HK-2 (cell line): ENCODE measurements around the gene GABRR2.

Experiments used
- DNase-seq: peaks from one replicate; pipeline ENCODE4 v3.0.0-alpha.2; 2018; ENCODE audit not compliant: unreplicated experiment

The GABRR2 gene

DNA sequence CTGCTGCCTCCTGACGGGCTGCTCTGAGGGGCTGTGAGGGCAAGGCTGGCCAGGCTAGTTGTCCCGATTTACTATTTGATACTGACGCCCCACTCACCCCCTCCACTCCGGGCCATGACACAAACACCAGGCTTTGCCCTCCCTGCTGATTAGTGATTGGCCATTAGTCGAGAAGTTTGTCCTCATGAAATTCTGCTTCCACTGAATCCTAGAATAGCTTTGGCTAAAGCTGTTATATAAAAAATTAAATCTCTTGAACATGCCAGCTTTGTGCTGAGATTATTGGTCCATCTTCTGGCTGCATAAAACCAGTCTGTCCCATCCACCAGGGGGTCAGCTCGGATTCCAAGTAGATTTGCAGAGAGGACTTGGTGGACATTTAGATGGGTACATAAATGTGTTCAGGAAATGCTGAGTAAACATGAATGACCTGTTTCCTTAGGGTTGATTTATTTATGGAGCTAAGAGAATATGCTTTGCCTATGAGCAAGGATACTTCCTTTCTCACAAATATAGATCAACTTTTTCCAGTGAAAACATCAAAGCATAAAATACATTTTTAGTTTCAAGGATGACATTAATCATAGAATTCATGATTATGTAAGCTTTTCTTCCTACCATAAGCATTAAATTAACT, at the start of gene GABRR2:
TSS of gene GABRR2 (minus strand) at position 51 of the 637 bp plus-strand sequence. CDS start 134 bp downstream, outside the sequence.
- DNase-seq: no peak

DNA sequence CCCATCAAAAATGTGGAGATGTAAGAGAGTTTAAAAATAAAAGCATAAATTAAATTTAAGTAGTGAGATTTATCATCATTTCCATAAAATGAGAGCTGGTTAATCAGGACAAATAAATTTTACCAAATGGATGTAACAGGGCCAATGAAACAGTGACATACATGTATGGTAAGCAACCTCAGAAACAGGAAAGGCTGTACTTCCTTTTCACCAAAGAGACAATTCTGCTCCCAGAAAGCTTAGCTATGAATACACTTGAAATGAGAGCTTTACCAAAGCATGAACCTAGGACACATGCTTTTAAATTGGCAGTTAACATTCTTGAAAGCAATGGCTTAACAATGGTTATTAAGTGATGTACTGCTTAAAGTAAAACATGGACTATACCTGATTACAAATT, 49.5 kb upstream of the GABRR2 start:
- no peak for DNase-seq

DNA sequence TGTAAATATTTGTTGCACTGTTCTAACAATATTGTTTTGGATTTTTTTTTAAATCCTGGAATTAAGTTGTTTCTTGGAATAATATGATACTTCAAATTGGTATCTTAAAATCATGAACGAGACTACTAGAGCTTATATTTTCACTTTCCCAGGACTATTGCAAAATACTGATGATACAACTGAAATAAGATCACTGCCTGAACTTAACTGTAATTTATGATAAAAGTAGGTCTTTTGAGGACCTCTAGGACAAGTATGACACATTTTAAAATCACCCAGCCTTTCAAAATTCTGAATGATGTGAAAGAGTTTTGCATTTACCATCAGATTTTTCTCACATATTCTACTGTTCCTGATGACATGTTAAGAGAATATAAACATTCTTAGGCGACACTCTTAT, 46.1 kb upstream of the GABRR2 start:
- no peak for DNase-seq

DNA sequence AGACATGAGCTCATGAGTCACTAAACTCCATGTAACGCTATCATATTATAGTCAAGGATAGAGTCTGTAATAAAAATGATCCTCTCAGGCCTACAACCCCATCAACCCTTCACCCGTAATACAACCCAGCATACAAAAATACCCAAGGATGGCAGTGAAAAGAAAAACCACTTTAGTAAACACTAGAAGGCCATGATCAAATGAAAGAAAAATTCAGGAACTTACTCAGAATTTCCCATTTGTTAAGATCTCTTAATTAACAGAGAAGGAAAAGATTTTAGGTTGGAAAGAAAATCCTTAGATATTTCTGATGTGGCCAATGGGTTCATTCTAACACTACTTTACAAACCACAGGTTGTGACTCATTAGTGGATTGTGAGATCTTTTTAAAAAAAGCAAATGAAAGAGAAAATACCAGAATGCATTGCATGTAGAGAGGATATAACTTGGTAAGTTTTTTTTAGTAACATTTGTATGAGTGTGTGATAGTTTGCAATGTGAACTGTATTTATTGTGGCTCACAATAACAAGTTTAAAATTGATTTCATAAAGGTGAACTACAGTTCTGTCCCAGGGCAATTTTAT, 45.4 kb upstream of the GABRR2 start:
- DNase-seq: no peak

DNA sequence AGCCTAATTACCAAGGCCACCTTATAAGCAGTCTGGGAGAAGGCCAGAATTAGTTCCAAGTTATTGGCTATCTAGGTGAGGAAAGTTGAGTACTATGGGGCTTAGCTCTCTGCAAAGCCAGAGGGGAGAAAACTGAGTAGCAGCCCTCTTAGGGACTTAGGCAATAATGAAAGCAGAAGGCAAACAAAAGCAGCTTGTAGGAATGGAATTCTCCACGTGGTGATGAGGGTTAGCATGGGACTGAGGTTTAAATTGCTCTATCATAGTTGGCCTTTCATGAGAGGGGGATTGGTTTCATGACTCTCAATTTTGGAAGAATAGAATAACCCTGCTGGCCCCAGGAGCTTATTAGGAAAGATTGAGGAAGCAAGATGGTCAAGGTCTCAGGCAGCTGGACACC, 44.5 kb upstream of the GABRR2 start:
- no peak for DNase-seq

DNA sequence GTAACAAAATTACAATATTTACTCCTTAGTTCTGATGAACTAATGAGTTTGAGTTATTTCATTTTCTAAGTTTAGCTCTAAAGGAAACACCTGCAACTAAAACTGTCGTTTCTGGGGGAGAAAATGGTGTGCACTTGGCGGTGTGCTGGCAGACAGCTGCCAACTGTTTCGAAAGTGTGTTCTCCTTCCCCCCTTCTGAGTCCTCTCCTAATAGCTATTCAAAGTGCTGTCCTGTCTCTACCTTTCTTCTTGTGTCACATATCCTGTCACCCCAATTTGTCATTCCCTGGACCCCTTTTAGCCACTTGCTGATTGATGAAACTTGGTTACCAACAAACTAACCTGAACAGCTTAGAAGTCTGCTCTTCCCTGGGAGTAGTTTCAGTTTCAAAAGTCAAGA, 42.3 kb upstream of the GABRR2 start:
- no peak for DNase-seq

DNA sequence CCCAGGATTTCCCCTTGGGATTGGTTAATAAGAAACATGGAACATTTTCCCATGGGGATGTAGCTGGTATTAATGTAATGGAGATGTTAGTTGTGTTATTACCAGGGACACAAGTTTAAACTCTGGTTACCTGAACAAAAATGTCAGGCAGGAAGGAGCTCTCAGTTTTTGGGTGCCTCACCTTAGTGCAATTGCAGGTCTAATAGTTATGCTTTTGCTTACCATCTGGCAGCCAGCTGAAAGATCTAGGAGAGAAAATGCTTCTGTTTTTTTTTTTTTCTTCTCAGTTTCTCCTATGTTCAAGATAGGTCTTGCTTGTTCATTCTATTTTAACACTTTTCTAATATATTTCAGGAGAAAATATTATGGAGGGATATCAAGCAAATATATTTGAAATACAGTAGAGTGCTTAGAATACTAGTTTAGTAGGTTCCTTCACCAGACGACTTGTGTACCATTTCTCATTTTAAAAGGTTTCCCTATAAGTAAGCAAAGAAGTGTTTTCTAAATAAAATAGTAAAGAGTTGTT, 41.6 kb upstream of the GABRR2 start:
- no peak for DNase-seq

DNA sequence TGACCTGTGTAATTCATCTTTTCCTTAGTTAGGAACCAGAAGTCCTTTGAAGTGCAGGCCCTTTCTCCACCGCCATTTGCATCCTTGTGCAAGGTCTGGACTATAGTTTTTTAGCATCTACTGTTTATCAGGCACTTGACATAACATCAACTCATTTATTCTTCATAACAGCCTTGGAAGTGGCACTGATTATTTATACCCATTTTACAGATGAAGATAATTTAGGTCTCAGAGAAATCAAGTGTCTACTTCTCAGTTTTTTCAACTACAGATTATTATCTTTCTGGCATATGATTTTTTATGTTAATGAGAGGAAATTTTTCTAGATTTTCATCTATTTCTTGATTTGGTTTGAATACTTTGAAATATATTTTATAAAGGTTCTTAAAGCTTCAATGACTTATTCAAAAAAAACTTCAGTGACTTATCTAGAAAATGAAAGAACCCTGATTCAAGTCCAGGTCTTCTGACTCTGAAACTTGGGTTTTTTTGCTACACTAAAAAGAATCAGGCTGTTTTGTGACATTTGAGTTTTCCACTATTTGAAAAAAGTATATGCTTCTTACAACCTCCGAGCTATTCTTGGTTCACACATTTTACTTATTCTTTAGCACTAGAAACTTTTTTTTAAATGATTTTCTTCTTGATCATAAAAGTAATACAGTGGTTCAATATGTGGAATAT, 40.6 kb upstream of the GABRR2 start:
- DNase-seq: no peak

DNA sequence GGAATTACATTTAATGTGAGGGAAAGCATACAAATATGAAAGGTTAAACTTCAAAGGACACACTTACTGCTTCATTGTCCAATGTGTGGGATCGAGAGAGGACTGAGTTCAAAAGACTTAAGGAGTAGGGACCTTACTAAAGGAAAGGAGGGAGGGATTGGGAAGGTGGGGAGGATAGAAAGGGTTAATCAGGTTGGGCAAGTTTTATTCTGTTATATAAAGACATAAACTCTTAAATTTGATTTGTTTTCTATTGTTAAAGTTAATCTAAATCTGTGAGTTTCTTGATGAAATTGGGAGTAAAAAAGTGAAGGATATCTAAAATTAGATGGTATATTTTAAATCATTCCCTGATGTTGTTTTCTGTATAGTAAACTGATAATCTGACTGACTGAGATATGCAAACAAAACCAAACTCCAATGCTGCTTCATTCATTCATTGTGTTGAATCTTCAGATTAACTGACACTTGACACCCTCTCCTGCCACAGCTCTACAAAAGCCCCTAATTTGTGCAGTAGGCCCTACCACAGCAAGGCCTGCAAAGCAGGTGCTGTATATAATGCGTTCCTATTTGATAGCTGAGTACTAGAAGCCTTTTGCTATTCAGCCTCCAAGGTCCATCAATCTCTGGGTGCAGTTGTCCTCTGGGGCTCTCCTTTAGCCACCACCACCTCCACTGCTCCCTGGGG, 38.7 kb upstream of the GABRR2 start:
- DNase-seq: no peak

DNA sequence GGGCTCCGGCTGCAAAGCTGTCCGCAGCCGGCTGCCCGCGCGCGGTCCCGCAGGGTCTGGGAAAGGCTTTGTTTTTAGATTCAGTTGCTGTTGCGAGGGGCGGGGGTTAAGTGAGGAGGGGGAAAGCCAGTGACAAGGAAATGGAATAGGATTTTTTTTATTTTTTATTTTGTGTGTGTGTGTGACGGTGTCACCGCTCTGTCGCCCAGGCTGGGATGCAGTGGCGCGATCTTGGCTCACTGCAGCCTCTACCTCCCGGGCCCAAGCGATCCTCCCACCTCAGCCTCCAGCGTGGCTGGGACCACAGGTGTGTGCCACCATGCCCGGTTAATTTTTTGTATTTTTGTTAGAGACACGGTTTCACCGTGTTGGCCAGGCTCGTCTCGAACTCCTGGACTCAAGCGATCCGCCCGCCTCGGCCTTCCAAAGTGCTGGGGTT, 38.0 kb upstream of the GABRR2 start:
- no peak for DNase-seq

DNA sequence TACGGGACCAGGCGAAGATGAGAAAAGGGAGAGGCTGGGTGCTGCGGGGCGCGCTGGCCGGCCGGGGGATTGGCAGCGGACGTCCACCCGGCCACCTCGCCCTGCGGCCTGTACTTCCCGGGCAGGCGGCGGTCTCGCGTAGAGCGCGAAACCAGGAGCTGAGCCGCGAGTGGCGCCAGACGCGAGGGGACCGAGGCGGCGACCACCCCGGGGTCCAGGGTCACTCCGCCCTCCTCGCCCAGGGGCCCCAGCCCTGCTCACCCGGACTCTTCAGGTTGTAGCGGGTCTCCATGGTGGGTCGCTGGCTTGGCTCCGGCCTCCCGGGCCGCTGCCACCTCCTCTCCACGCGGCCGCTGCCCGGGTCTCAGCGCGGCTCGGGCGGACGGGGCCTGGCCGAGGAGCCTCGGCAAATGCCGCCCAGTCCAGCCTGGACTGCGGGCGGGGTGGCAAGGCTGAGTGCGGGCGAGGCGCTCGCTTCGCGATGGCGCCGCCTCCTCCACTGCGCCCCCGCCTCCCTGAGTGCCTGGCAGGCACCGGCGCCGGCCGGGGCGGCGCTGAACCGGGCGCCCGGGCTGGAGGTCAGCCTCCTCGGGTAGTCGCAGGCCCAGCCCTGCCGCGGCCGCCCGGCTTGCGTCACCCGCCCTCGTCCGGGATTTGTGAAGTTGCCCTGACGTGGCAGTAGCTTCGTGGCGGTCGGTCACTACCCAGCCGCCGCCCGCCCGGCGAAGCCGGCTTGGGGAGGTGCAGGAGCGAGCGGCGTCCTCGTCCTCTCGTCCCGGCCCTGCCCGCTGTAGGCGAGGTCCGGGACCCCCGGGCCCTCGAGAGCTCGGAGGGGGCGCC, 37.4 kb upstream of the GABRR2 start, which contains the start of gene UBE2J1:
TSS of gene UBE2J1 (minus strand) at position 445 of the 840 bp plus-strand sequence. CDS start at position 292, 153 bp downstream.
- DNase-seq: peak; percentile 94

DNA sequence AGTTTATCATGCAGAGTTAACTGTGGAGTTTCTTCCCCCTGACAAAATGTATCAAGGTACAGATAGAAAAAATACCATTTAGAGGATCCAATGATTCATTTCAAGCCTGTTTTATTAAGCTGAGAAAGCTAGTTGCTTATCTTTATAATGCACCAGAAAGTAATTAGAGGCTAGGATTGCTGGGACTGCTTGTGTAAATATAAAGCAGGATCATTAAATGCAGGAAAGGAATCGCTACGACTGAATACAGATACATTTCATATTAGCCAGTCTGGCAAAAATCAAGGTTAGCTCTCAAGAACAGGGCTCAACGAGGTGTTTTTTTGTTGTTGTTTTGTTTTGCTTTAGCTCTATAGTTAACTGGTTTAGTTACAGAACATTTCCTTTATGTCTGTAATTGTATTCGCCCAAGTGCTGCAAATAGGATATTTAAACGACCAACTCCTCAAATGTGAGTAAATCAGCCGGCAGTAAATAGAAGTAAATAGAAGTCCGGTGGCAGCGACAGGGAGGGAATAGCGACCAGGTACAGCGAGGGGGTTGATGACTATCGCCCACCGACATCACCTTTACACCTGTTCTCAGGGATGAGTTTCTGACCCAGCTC, 36.7 kb upstream of the GABRR2 start:
- no peak for DNase-seq

DNA sequence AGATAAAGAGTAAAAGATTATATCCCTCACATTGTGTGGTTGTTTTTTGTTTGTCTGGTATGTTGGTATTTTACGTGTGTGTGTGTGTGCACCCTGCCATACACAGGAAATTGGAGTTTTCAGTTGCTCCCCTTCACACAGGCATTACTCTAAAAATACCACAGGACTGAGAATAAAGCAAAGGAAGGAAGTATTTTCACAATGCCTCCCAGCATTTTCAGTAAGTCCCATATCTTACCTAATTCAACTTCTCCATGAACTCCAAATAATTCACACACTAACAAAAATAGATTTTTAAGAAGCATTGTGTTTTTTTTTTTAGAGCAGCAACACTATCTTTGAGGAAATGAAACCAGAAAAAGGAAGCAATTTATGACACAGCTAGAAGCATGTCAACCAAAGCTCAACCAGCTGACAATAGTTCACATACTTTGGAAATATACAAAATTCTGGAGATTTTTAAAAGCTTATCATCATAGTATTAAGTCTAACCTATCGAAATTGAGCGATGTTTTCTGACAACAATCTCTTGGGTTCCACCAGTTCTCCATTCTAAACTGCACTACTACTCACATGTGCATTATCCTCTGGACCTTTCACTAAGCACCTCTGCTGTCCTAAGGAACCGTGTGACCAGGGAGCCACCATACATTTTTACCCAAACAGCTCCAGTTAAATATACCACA, 35.3 kb upstream of the GABRR2 start:
- DNase-seq: no peak

DNA sequence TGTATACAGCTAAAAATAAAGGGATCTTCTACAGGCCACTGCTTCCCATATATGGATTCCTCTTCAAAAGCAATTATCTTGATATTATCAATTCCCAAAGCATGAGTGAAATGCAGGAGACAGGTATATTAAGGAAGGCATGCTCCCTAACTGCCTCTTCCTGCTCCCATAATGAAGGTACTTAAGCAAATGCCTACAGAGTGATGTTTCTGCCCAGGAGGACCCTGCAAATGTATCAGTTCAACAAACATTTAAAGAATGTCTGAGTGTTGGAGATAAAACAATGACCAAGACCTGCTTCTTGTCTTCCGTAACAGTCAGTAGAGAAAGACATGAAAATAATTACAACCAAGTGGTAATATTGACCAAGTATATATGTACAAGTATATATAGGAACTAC, 33.3 kb upstream of the GABRR2 start:
- DNase-seq: no peak

DNA sequence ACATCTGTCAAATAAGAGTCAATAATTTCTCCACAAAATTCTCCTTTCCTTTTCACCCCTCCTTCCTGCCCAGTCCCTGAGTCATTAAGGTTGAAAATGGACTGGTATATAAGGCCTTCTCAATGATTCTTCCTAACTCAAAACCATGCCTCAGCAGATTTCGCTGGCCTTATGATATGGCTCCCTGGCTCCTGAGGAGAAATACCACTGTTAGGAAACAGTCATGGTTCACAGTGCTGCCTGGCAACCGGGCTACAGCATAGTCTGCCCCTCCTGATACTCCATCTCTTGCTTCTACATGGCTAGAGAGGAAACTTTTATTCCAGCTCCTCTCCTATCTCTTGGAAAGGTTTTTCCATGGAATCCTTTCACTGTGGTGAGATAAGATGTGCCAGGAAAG, 32.7 kb upstream of the GABRR2 start:
- DNase-seq: peak; percentile 29

DNA sequence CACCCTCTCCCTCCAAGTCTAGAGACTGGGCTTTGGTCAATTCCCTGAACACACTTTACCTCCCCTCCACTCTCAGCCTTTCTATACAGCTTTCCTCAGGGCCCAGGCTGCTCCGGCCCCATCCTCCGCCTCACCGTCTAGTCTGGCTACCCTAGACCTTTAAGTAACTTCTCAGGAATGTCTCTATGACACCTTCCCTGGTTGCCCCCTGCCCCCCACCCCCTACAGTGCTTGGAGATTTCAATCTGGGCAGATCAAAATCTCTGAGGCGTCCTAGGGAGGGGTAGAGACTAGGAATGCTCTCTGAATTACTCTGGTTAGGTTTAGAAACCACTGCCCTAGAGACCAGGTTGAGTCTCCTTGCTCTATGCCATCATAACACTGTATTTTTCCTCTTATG, 31.3 kb upstream of the GABRR2 start:
- peak; percentile 48 for DNase-seq

DNA sequence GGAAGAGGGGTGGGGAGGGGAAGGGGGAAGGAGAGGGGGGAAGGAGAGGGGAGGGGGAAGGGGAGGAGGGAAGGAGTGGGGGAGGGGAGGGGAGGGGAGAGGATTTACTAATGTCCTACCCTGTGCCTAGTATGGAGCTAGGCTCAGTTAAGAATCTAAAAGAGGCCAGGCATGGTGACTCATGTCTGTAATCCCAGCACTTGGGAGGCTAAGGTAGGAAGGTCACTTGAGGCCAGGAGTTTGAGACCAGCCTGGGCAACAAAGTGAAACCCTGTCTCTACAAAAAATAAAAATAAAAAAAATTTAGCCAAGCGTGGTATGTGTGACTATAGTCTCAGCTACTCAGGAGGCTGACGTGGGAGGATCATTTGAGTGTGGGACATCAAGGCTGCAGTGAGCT, 24.5 kb upstream of the GABRR2 start:
- DNase-seq: no peak

DNA sequence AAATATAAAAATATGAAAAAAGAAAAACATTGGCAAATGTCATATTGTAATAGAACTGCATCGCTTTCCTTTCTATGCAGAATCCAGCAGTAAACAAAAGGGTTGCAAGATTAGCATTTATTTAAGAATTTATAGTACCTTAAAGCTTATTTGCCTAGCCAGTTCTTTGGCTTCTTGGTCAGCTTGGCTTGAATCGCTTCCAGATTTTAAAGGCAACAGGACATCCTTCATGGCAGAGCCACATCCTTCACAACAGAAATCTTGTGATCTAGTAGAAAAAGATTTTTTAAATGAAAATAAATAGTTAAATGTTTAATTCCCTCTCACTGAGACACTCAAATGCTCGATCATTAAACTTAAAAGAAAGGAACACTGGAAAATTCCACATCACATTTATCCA, 20.1 kb upstream of the GABRR2 start:
- no peak for DNase-seq

DNA sequence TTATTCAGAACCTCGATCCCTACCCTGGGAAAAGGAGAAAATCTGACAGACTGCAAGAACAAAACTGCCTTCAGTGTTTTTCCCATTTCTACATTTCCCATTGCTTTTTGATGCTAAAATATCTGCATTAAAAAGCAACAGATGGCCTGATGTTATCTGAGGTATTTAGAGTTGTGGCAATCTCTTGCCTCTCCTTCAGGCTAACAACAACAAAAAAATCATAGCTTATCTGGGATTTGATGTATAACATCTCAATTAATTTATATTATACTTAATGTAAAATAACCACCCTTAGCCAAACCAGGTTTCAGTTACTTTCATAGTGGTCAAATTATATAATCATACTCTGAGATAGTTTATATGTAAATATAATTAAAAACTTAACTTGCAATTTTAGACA, 15.8 kb upstream of the GABRR2 start:
- DNase-seq: no peak

DNA sequence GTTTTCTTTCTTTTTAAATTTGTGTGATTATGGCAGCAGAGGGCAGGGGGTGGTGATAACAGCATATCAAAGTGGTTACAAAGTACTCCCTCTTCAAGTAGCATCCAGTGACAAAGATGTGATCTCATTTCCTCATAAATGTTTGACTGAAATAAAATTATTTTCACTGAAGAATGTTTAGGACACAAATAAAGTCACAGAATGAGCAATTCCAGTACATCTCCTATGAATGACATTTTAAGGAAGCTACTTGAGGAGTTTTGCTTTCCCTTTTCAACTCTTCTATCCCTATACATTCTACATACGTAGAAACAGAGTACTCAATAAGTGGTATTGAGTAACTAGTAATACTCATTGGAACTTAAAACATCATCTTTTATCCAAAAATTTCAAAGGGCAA, 13.9 kb upstream of the GABRR2 start:
- no peak for DNase-seq
